Right lobe of liver (tissue), 4 donors: ENCODE data around the gene C1orf116.

Experiments used
- CTCF ChIP-seq, 4 donors: fragments of 200-600 bp in 3 of 4; fragments of 450-650 bp in 1 of 4; IDR thresholded peaks; one replicate each; pipeline versions ENCODE4 v1.5.1 to v1.8.0; 2016 to 2022; ENCODE audit warnings: antibody characterized with exemption in 4 of 4, mild to moderate bottlenecking in 2 of 4
- POLR2A ChIP-seq: fragments of 450-650 bp; IDR thresholded peaks from one replicate; pipeline ENCODE4 v1.6.1; 2017; ENCODE audit warnings: antibody characterized with exemption, mild to moderate bottlenecking
- donor health status: DM: no; HTN: no; CAD: no.
- donor health status: DM: no; HTN: no; CAD: no.
- donor health status: DM: no; HTN: yes; CAD: no.

- TF ChIP-seq CTCF (IDR thresholded peaks at IDR 0.05) (no peak), POLR2A (no peak)
Observed at GRCh38 chr1:207018707-207019106, 13.8 kb downstream of the C1orf116 start.
